SK-N-SH (cell line): ENCODE results near the gene CYP1B1. TPM values are rescaled to one million over a fixed set of nuclear protein-coding genes. Genes with fewer than 3 reads are reported as not detected.

Experiments used
- CTCF ChIA-PET: fragments of 300-600, 350-600 bp; formaldehyde crosslinking; extraction: SDS; loops from one replicate; lab custom pipeline; 2021; lab: Yijun Ruan, JAX
- POLR2A ChIA-PET: fragments of 350-600 bp; sonication (Branson Sonifier 250); formaldehyde crosslinking; extraction: SDS; loops from one replicate; lab custom pipeline; 2020; ENCODE audit warnings: antibody characterized with exemption, inconsistent platforms; lab: Yijun Ruan, JAX
- DNase-seq: peaks from one replicate; pipeline ENCODE4 v3.0.0; 2012
- H2AFZ ChIP-seq: fragments of 200-600 bp; sonication (generic); 2 replicates; pipeline ENCODE4 v1.8.1; 2016; ENCODE audit warnings: antibody characterized with exemption, mild to moderate bottlenecking, low read depth
- H3F3A ChIP-seq: fragments of 200-600 bp; sonication (generic); replicated peaks from 2 replicates; pipeline ENCODE3; 2016; ENCODE audit warnings: antibody characterized with exemption, mild to moderate bottlenecking; ENCODE audit not compliant: insufficient read depth
- H3K27ac ChIP-seq, 2 experiments: fragments of 200-500 bp in 1 of 2; fragments of 200-600 bp in 1 of 2; sonication (Bioruptor generic) in 1 of 2; sonication (generic), shearing (Covaris generic) in 1 of 2; 2 replicates each; pipeline versions ENCODE4 v1.5.1 to v1.6.1; 2014 to 2016; ENCODE audit warnings: low read depth in 2 of 2, inconsistent platforms in 1 of 2, low read length in 1 of 2, mild to moderate bottlenecking in 1 of 2, mixed read lengths in 1 of 2
- H3K27me3 ChIP-seq: fragments of 200-600 bp; sonication (generic), shearing (Covaris generic); 2 replicates; pipeline ENCODE4 v1.6.1; 2016; ENCODE audit warnings: mixed run types; ENCODE audit not compliant: insufficient read depth
- H3K36me3 ChIP-seq, 2 experiments: fragments of 200-500 bp in 1 of 2; fragments of 200-600 bp in 1 of 2; sonication (Bioruptor generic) in 1 of 2; sonication (generic) in 1 of 2; replicated peaks in 1 of 2; 2 replicates each; pipeline versions ENCODE3 to v1.5.1; 2014 to 2016; ENCODE audit warnings: low read length in 1 of 2, mild to moderate bottlenecking in 1 of 2; ENCODE audit not compliant: insufficient read depth in 2 of 2, control insufficient read depth in 1 of 2
- H3K4me1 ChIP-seq, 2 experiments: fragments of 200-500 bp in 1 of 2; fragments of 200-600 bp in 1 of 2; sonication (Bioruptor generic) in 1 of 2; sonication (generic), shearing (Covaris generic) in 1 of 2; 2 replicates each; pipeline versions ENCODE4 v1.5.1 to v1.6.1; 2014 to 2016; ENCODE audit warnings: low read depth in 1 of 2, low read length in 1 of 2, mixed run types in 1 of 2; ENCODE audit not compliant: insufficient read depth in 2 of 2, control insufficient read depth in 1 of 2
- H3K4me2 ChIP-seq: fragments of 200-600 bp; sonication (generic), shearing (Covaris generic); 2 replicates; pipeline ENCODE4 v1.6.1; 2017; ENCODE audit warnings: mixed run types
- H3K4me3 ChIP-seq, 2 experiments: fragments of 200-500 bp in 1 of 2; fragments of 200-600 bp in 1 of 2; sonication (Bioruptor generic) in 1 of 2; sonication (generic), shearing (Covaris generic) in 1 of 2; 2 replicates each; pipeline versions ENCODE4 v1.5.1 to v1.8.1; 2014 to 2016; ENCODE audit warnings: low read depth in 2 of 2, inconsistent platforms in 1 of 2, low read length in 1 of 2, mild to moderate bottlenecking in 1 of 2, mixed read lengths in 1 of 2, moderate library complexity in 1 of 2
- H3K79me2 ChIP-seq: fragments of 200-600 bp; sonication (generic); 2 replicates; pipeline ENCODE4 v1.8.1; 2017; ENCODE audit warnings: mild to moderate bottlenecking; ENCODE audit not compliant: insufficient read depth
- H3K9ac ChIP-seq: fragments of 200-600 bp; sonication (generic); 2 replicates; pipeline ENCODE4 v1.6.1; 2017; ENCODE audit warnings: mixed run types
- H3K9me2 ChIP-seq: fragments of 200-600 bp; sonication (generic); 2 replicates; pipeline ENCODE4 v1.6.1; 2017; ENCODE audit warnings: mixed run types
- H3K9me3 ChIP-seq: fragments of 200-600 bp; sonication (generic); 2 replicates; pipeline ENCODE4 v1.6.1; 2017; ENCODE audit warnings: mixed run types, mild to moderate bottlenecking, moderate library complexity
- H4K20me1 ChIP-seq: fragments of 200-600 bp; sonication (generic); 2 replicates; pipeline ENCODE4 v1.6.1; 2017; ENCODE audit warnings: mild to moderate bottlenecking, mixed run types; ENCODE audit not compliant: insufficient read depth
- CHD2 ChIP-seq: fragments of 150-350 bp; IDR thresholded peaks from 2 replicates; pipeline ENCODE4 v1.6.1; 2018; ENCODE audit warnings: low read length; ENCODE audit not compliant: partially characterized antibody
- CTCF ChIP-seq: fragments of 200-600 bp; sonication (generic); IDR thresholded peaks from 2 replicates; pipeline ENCODE4 v1.6.1; 2017; ENCODE audit warnings: antibody characterized with exemption, mild to moderate bottlenecking, moderate library complexity
- ELF1 ChIP-seq: IDR thresholded peaks from 2 replicates; pipeline ENCODE4 v1.4.0; 2012
- FOSL2 ChIP-seq: IDR thresholded peaks from 2 replicates; pipeline ENCODE4 v1.4.0; 2012; ENCODE audit warnings: low read depth, mild to moderate bottlenecking, moderate library complexity, borderline replicate concordance
- FOXJ3 ChIP-seq: sonication (generic); formaldehyde crosslinking; IDR thresholded peaks from 2 replicates; pipeline ENCODE4 v1.5.1; 2020; ENCODE audit warnings: mild to moderate bottlenecking, missing genetic modification reagents
- GABPA ChIP-seq: IDR thresholded peaks from 2 replicates; pipeline ENCODE4 v1.4.0; 2012; ENCODE audit warnings: low read depth, mild to moderate bottlenecking
- GATA2 ChIP-seq: sonication (generic); formaldehyde crosslinking; IDR thresholded peaks from 2 replicates; pipeline ENCODE4 v1.5.0; 2020; ENCODE audit warnings: mild to moderate bottlenecking, missing genetic modification reagents
- MAX ChIP-seq: IDR thresholded peaks from 2 replicates; pipeline ENCODE4 v1.4.0; 2012; ENCODE audit warnings: low read depth
- MXI1 ChIP-seq: IDR thresholded peaks from 2 replicates; pipeline ENCODE4 v1.6.1; 2012; ENCODE audit warnings: mild to moderate bottlenecking, low read depth, low read length, improper control_type of control experiment
- NFIC ChIP-seq: IDR thresholded peaks from 2 replicates; pipeline ENCODE4 v1.4.0; 2012; ENCODE audit warnings: borderline replicate concordance
- NRF1 ChIP-seq: IDR thresholded peaks from 2 replicates; pipeline ENCODE4 v1.6.1; 2012; ENCODE audit warnings: low read depth, mild to moderate bottlenecking, low read length
- POLR2AphosphoS5 ChIP-seq: IDR thresholded peaks from 2 replicates; pipeline ENCODE4 v1.6.1; 2012; ENCODE audit warnings: low read depth, low read length
- RCOR1 ChIP-seq: fragments of 150-350 bp; IDR thresholded peaks from 2 replicates; pipeline ENCODE4 v1.6.1; 2017; ENCODE audit warnings: antibody characterized with exemption, low read length
- RXRA ChIP-seq: IDR thresholded peaks from 2 replicates; pipeline ENCODE4 v1.4.0; 2012; ENCODE audit warnings: low read depth, mild to moderate bottlenecking, borderline replicate concordance
- SIN3A ChIP-seq: IDR thresholded peaks from 2 replicates; pipeline ENCODE4 v1.6.1; 2012; ENCODE audit warnings: low read depth, mild to moderate bottlenecking, low read length, moderate library complexity, borderline replicate concordance
- SMC3 ChIP-seq: IDR thresholded peaks from 2 replicates; pipeline ENCODE4 v1.6.1; 2012; ENCODE audit warnings: low read depth, low read length, improper control_type of control experiment
- TCF12 ChIP-seq: IDR thresholded peaks from 2 replicates; pipeline ENCODE4 v1.4.0; 2012
- YY1 ChIP-seq: IDR thresholded peaks from 2 replicates; pipeline ENCODE4 v1.4.0; 2012; ENCODE audit warnings: low read depth, mild to moderate bottlenecking
- ZBTB33 ChIP-seq: IDR thresholded peaks from 2 replicates; pipeline ENCODE4 v1.4.0; 2012; ENCODE audit warnings: low read depth, borderline replicate concordance
- WGBS: methylation state at CpG from one replicate; pipeline ENCODE4 v1.1.6; 2017; ENCODE audit warnings: low lambda C conversion rate; 5-methylcytosine and 5-hydroxymethylcytosine counted together
- polyA plus RNA-seq, 3 experiments: library from polyadenylated mRNA; depleted of rRNA; stranded (reverse); fragments of >200 nt; gene quantifications; 2 replicates each; pipeline ENCODE4 v1.2.3, GENCODE V29; 2012

CYP1B1 gene
- polyA plus RNA-seq, 1 of the 3 experiments (the other 2 are of a cell fraction) = 0.20 TPM

DNA sequence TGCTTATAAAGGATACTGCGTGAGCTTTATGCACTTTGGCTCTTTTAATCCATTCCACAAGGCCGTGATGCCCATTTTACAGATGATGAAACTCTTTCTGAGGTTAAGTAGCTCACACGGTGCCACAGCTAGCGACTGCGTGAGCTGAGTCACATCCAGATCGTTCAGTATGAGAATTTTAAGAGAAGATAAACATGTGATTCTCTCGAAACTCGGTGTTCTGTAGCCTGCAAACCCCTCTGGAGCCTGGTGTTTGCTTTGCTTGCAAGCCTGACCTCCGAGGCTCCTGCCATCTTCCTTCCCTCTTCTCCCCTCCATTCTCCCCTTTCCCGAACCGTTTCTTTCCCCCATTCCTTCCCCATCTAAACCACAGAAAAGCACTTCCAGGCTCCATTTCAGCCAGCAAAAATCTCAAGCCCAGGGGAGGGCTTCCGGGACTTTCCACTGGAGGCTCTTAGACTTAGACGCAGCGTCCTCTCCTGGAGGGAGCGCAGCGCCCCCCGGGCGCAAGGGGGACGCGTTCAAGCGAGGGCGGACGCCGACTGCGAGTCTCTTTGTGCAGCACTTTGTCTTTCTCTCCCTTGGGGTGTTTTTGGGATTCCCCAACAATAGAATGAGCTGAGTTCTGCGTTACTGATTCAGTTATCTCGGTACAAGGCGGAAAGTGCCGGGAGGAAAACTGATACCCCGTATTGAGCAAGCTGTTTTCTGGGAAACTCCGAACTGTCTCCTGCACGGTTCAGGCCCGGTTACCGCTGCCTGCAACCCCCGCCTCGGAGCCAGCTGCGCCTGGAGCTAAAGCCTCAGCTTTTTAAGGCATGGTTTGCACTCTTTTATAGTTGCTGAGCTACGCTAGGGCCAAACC lies 38.0 kb downstream of the CYP1B1 start:
- Histone ChIP-seq H3K9ac (no peak overlapping the region), H3K4me1 (no peaks in the 10 kb centered on the region), H3K27me3 (peaks cover 8% of the 10 kb centered on the region; the same call in 1 of the 2 replicates), H3K79me2 (no peaks in the 10 kb centered on the region), H4K20me1 (no peaks in the 10 kb centered on the region), H3F3A (no peaks in the 10 kb centered on the region)
- ChIA-PET CTCF (interaction anchor here (1.0 to 2.0 kb wide), 2 partner anchors 38 to 56 kb away, joined by 3 to 9 read pairs; partner anchors contain the start of gene CYP1B1), POLR2A (no interaction called here)
- TF ChIP-seq ZBTB33 = no peak
- TF ChIP-seq TCF12 = no peak
- TF ChIP-seq SMC3 = no peak
- TF ChIP-seq CTCF = no peak
- TF ChIP-seq GATA2 = no peak
- no peak for TF ChIP-seq POLR2AphosphoS5
- no peak for TF ChIP-seq NRF1
- no peak for TF ChIP-seq SIN3A
- no peak for TF ChIP-seq YY1
- no peak for TF ChIP-seq RCOR1
- no peak for TF ChIP-seq GABPA
- no peak for TF ChIP-seq CHD2
- TF ChIP-seq NFIC = no peak
- no peak for TF ChIP-seq MAX
- TF ChIP-seq MXI1 = no peak
- TF ChIP-seq ELF1 = no peak
- TF ChIP-seq FOXJ3 (CRISPR knock-in tag) = no peak
- TF ChIP-seq FOSL2 = no peak
- no peak for TF ChIP-seq RXRA
- TF ChIP-seq, all 33 proteins: peak for 0
- no peak overlapping the region for H3K27ac ChIP-seq
- H2AFZ ChIP-seq = no peak overlapping the region
- no peaks in the 10 kb centered on the region for H3K36me3 ChIP-seq
- DNase-seq = no peak
- WGBS = 76% methylated on average over 37 of the region's 38 CpGs
- no peaks in the 10 kb centered on the region for H3K9me3 ChIP-seq
- H3K4me3 ChIP-seq = no peak overlapping the region
- H3K9me2 ChIP-seq = no peaks in the 10 kb centered on the region
- no peak overlapping the region for H3K4me2 ChIP-seq
